GM12891 (cell line): ENCODE data around the gene ARID4A.
"Not testable (repeated sequence)": the region's sequence is repeated elsewhere in the genome, so short reads cannot be mapped to it uniquely, and the experiment has no call there.

ENCODE experiments used
- DNase-seq: peaks from one replicate; pipeline ENCODE4 v3.0.0; 2011; ENCODE audit warnings: low spot score; ENCODE audit not compliant: insufficient read length
- FAIRE-seq: peaks from 2 replicates; lab custom pipeline; 2011; peaks lifted over from hg19 to GRCh38; lab: Jason Lieb, UNC
- PAX5 ChIP-seq: IDR thresholded peaks from 2 replicates; pipeline ENCODE4 v1.6.1; 2011; ENCODE audit warnings: low read length, moderate library complexity, mild to moderate bottlenecking; ENCODE audit not compliant: insufficient read depth, severe bottlenecking
- POLR2A ChIP-seq: IDR thresholded peaks from 2 replicates; pipeline ENCODE4 v1.6.1; 2011; ENCODE audit warnings: low read depth, low read length, control low read depth
- POLR2AphosphoS5 ChIP-seq: IDR thresholded peaks from 2 replicates; pipeline ENCODE4 v1.6.1; 2011; ENCODE audit warnings: low read depth, low read length, control low read depth
- POU2F2 ChIP-seq: IDR thresholded peaks from 2 replicates; pipeline ENCODE4 v1.6.1; 2011; ENCODE audit warnings: low read depth, mild to moderate bottlenecking, control low read depth, low read length, moderate library complexity
- SPI1 ChIP-seq: IDR thresholded peaks from 2 replicates; pipeline ENCODE4 v1.6.1; 2011; ENCODE audit warnings: low read depth, low read length, control low read depth
- TAF1 ChIP-seq: IDR thresholded peaks from 2 replicates; pipeline ENCODE4 v1.6.1; 2011; ENCODE audit warnings: low read depth, low read length, control low read depth

ARID4A gene

DNA sequence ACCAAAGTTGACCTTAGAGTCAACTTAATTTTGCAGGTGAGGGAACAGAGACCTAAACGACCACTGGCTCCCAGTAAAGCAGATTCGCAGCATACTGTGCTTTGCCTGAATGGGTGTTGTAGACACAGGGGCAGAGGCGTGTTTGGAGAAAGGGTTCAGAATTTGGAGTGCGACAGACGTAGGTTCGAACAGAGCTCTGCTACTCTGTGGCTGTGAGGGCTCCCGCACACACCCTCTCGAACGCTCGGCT is 97.1 kb downstream of the ARID4A start:
- TF ChIP-seq SPI1: no peak
- TF ChIP-seq POLR2AphosphoS5: no peak
- no peak for TF ChIP-seq POU2F2
- no peak for TF ChIP-seq POLR2A
- TF ChIP-seq TAF1: no peak
- no peak for TF ChIP-seq PAX5
- peak; percentile 7 for DNase-seq
- FAIRE-seq: no peak

DNA sequence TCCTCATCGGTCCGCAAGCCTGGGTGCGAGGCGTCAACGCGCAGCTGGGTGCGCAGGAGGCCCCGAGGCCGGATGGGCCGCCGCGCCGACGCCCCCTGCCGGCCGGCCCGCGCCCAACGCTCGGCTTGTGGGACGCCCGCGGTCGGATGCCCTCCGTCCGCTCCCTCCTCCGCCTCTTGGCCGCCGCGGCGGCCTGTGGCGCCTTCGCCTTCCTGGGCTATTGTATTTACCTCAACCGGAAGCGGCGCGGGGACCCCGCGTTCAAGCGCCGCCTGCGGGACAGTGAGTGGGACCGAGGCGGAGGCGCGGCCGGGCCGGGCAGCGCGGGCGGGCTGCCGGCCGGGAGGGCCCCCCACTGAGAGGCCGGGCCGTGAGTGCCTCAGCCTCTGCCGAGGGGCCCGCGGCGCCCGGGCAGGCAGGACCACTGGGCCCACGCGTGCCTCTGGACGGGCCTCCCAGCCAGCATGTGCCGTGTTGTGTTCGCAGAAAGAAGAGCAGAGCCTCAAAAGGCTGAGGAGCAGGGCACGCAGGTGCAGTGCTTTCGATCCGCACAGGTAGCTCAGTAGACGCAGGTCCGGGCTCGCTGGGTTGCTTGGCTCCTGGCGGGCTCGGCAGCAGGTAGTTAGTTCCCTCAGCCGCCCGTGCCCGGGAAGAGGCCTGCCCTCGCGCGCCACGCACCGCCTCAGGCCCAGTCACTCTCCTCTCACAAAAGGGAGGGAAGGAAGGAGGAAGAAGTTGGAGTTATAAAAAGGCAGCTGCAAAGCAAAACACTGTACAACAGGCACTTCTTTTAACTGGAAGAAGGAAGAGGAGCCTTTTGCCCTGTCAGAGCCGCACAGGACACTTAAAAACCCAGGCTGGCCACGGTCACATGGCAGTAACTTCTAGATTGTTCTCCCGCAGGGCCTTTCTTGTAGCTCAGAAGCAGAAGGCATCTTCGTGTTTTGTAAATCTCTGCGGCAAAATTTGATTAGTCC is 97.7 kb downstream of the ARID4A start, which contains the start of gene TOMM20L:
TSS of gene TOMM20L (plus strand) at position 119 of the 977 bp plus-strand sequence. CDS start at position 147, 28 bp downstream.
- TF ChIP-seq SPI1 (no peak), PAX5 (peak; percentile 4), POLR2A (no peak), POU2F2 (0 out of 2 replicates have a peak, but pooled peaks have one; percentile 29), TAF1 (no peak), POLR2AphosphoS5 (no peak)
- peak; percentile 87 for FAIRE-seq
- DNase-seq: peak; percentile 89

DNA sequence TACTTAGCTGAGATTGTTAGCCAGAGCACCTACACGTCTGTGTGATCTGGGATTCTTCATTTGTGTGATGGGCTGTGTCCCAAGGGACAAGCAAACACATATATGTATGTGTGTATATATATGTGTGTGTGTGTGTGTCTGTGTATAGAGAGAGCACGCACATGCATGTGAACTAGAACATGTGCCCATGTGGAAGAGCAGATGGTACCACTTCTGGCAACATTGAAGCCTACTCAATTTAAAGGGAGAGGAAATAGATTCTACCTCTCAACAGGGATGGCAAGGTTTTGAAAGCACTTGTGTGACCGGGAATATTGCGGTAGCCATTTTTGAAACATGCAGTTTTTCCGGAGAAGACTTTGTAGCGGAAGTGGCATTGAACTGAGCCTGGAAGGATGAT is 98.8 kb downstream of the ARID4A start:
- no peak for FAIRE-seq
- DNase-seq: no peak
- no peak for TF ChIP-seq PAX5
- TF ChIP-seq POLR2AphosphoS5: no peak
- no peak for TF ChIP-seq POLR2A
- no peak for TF ChIP-seq TAF1
- no peak for TF ChIP-seq POU2F2
- no peak for TF ChIP-seq SPI1

DNA sequence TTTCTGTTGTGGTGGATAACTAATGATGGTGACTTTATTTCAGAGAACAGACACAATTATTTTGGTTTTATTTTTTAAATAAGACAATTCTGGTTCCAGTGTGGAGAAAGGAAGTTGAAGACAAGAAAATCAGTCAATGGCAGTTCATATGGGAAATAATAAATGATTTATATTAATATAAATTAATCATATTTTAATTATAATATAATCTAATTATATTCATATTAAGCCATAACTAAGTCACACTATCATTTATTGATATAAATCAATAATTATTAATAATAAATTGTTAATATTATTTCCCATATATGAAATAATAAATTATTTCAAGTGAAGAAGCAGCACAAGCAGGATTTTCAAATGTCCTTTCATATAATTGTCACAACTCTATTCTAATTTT is 100.1 kb downstream of the ARID4A start:
- FAIRE-seq (no peak), DNase-seq (no peak)
- TF ChIP-seq POLR2A (no peak), PAX5 (no peak), TAF1 (no peak), POU2F2 (no peak), SPI1 (no peak), POLR2AphosphoS5 (no peak)

DNA sequence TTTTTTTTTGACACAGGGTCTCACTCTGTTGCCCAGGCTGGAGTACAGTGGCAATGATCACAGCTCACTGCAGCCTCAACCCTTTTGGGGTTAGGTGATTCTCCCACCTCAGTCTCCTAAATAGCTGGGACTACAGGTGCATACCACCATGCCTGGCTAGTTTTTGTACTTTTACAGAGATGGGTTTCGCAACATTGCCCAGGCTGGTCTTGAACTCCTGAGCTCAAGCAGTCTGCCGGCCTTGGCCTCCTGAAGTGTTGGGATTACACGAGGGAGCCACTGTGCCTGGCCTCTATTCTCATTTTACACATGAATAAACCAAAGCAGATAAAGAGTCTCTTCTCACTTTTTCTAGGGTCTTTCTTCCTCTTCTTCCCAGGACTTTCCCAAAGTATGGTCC is 100.5 kb downstream of the ARID4A start:
- DNase-seq (no peak), FAIRE-seq (no peak)
- TF ChIP-seq TAF1: no peak

DNA sequence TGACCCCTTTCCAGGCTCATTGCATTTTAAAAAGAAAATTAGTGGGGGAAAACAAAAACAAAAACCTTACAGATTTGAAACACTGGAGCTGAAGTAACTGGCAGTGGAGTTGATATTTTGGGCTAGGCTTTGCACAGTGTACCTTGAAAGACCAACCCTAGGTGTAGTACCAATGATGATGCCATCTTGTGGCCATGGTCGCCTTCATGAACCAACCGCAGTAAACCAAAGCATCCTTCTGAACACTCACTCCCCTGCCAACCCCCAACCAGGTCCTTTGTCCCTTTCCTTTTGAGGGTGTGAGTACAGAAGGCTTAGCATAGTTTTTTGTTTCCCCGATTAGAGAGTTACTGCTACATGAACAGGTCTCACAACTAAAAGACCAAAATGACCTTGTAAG is 103.2 kb downstream of the ARID4A start:
- no peak for DNase-seq
- TF ChIP-seq SPI1 (no peak), POU2F2 (no peak), POLR2AphosphoS5 (no peak), PAX5 (no peak), TAF1 (no peak), POLR2A (no peak)
- no peak for FAIRE-seq

DNA sequence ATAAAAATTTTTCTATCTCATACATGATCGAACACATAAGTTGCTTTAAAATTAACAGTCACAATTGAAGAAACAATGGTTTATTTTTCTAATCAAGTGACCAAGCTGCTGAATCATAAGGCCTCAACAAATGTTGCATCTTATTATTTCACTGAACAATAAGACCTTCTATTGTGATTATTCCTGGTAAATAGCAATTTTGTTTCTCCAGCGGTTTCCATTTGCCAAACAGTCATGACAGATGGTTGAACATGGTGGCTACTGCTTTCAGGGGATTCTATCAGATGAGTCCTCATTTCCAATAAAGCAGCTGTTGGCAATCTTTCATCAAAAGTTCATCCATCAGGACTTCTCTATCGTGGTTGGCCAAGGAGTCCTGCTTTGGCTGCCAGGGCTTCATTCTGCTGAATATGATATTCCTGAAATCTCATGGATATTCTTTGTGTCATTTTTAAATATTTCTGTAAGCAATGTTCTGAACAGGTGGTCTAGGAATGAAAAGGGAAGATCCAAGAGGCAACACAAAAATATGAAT is 110.4 kb downstream of the ARID4A start:
- DNase-seq (no peak), FAIRE-seq (no peak)
- TF ChIP-seq POLR2A (no peak), TAF1 (no peak), POLR2AphosphoS5 (no peak), PAX5 (no peak), POU2F2 (no peak), SPI1 (no peak)

DNA sequence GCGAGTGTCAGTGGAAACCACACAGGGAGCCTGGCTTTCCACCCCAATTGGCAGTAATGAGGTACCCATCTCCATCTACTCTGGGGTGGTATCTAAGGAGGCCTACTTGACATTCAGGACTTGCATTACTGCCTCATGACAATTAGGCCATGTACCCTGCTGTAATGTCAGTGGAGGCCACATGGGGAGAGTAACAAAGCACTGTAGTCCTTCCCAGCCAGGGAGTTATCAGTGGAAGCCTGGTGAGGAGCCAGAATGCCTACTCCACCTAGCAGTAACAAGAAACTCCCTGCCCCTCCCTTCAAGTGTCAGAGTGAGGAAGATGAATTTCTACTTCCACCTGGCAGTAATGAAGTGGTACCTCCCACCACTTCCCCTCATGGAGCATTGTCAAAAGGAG is 116.5 kb downstream of the ARID4A start:
- FAIRE-seq (no peak), DNase-seq (no peak)
- TF ChIP-seq POU2F2 (no peak), POLR2A (no peak), POLR2AphosphoS5 (no peak), TAF1 (no peak), PAX5 (no peak), SPI1 (no peak)

DNA sequence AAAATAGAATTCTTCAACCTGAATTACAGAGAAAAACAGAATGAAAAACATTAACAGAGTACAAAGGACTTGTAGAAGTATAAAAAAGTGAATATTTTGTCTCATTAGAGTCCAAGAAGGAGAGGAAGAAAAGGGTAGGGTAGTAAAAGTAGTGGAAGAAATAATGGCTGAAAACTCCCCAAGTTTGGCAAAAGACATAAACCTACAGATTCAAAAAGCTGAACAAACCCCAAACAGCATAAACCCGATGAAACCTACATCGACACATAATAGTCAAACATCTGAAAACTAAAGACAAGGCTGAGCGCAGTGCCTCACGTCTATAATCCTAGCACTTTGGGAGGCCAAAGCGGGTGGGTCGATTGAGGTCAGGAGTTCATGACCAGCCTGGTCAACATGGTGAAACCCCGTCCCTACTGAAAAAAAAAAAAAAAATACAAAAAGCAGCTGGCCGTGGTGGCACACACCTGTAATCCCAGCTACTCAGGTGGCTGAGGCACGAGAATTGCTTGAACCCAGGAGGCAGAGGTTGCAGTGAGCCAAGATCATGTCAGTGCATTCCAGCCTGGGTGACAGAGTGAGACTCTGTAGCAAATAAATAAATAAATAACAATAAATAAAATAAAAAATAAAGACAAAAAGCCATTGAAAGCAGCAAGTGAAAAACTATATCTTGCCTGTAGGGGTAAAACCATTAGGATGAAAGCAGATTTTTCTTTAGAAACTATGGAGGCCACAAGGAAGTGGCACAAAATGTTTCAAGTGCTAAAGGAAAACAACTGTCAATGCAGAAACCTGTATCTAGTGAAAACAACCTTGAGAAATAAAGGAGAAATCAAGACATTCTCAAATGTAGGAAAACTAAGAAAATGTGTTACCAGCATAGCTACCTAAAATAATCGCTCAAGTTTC is 117.5 kb downstream of the ARID4A start:
- no peak for FAIRE-seq
- DNase-seq: no peak
- TF ChIP-seq POLR2A (no peak), POU2F2 (no peak), SPI1 (no peak), TAF1 (no peak), POLR2AphosphoS5 (no peak), PAX5 (no peak)

DNA sequence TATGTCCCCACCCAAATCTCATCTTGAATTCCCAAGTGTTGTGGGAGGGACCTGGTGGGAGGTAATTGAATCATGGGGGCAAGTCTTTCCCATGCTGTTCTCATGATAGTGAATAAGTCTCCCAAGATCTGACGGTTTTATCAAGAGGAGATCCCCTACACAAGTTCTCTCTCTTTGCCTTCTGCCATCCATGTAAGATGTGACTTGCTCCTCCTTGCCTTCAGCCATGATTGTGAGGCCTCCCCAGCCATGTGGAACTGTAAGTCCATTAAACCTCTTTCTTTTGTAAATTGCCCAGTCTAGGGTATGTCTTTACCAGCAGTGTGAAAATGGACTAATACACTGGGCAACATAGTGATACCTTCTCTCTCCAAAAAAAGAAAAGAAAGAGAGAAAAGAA is 118.6 kb downstream of the ARID4A start:
- not testable (repeated sequence) for FAIRE-seq

More for the DNA sequence above, 118.6 kb downstream of the ARID4A start:
- DNase-seq: not testable (repeated sequence)
